HEK293 (cell line): ENCODE data around the gene RCAN2.

Experiments
- ATF2 ChIP-seq: fragments of 450-650 bp; formaldehyde crosslinking; IDR thresholded peaks from 2 replicates; pipeline ENCODE4 v1.5.1; 2016; ENCODE audit warnings: missing biosample characterization, missing genetic modification characterization, low read depth
- PATZ1 ChIP-seq: fragments of 450-650 bp; formaldehyde crosslinking; IDR thresholded peaks from 2 replicates; pipeline ENCODE4 v1.5.1; 2016; ENCODE audit warnings: missing biosample characterization, missing genetic modification characterization
- ZBTB20 ChIP-seq: fragments of 450-650 bp; formaldehyde crosslinking; IDR thresholded peaks from 2 replicates; pipeline ENCODE4 v1.5.1; 2016; ENCODE audit warnings: missing biosample characterization, missing genetic modification characterization
- ZNF133 ChIP-seq: fragments of 450-650 bp; formaldehyde crosslinking; IDR thresholded peaks from 2 replicates; pipeline ENCODE4 v1.5.1; 2016; ENCODE audit warnings: missing biosample characterization, missing genetic modification characterization
- ZNF274 ChIP-seq, 2 experiments: fragments of 200-500 bp in 1 of 2; fragments of 450-650 bp in 1 of 2; sonication (Bioruptor generic) in 1 of 2; formaldehyde crosslinking in 1 of 2; IDR thresholded peaks; 2 replicates each; pipeline versions ENCODE4 v1.5.1 to v1.6.1; 2014 to 2016; ENCODE audit warnings: borderline replicate concordance in 1 of 2, inconsistent platforms in 1 of 2, low read length in 1 of 2, missing biosample characterization in 1 of 2, missing genetic modification characterization in 1 of 2
- ZNF423 ChIP-seq: fragments of 450-650 bp; formaldehyde crosslinking; IDR thresholded peaks from 2 replicates; pipeline ENCODE4 v1.5.1; 2016; ENCODE audit warnings: missing biosample characterization, missing genetic modification characterization
- ZNF426 ChIP-seq: fragments of 450-650 bp; formaldehyde crosslinking; IDR thresholded peaks from 2 replicates; pipeline ENCODE4 v1.5.1; 2017; ENCODE audit warnings: missing biosample characterization, missing genetic modification characterization, mild to moderate bottlenecking, inconsistent platforms, moderate library complexity
- ZNF843 ChIP-seq: fragments of 450-650 bp; formaldehyde crosslinking; IDR thresholded peaks from 2 replicates; pipeline ENCODE4 v1.5.1; 2016; ENCODE audit warnings: missing biosample characterization, missing genetic modification characterization
- ZXDB ChIP-seq: fragments of 450-650 bp; formaldehyde crosslinking; IDR thresholded peaks from 2 replicates; pipeline ENCODE4 v1.5.1; 2016; ENCODE audit warnings: missing biosample characterization, missing genetic modification characterization
- TF ChIP-seq, protein P1 (sequence below): fragments of 450-650 bp; formaldehyde crosslinking; IDR thresholded peaks from 2 replicates; pipeline ENCODE4 v1.5.1; 2016; ENCODE audit warnings: missing biosample characterization, missing genetic modification characterization, low read depth
- TF ChIP-seq, protein P2 (sequence below): fragments of 450-650 bp; formaldehyde crosslinking; IDR thresholded peaks from 2 replicates; pipeline ENCODE4 v1.5.1; 2016; ENCODE audit warnings: missing biosample characterization, missing genetic modification characterization
- TF ChIP-seq, protein P3 (sequence below): fragments of 450-650 bp; formaldehyde crosslinking; IDR thresholded peaks from 2 replicates; pipeline ENCODE4 v1.5.1; 2016; ENCODE audit warnings: missing biosample characterization, missing genetic modification characterization, borderline replicate concordance
- TF ChIP-seq, protein P4 (sequence below): fragments of 450-650 bp; formaldehyde crosslinking; IDR thresholded peaks from 2 replicates; pipeline ENCODE4 v1.5.1; 2016; ENCODE audit warnings: missing biosample characterization, missing genetic modification characterization

GRCh38 chr6:46324706-46325105 lies 166.5 kb downstream of the RCAN2 start:
- TF ChIP-seq, protein P1, sequence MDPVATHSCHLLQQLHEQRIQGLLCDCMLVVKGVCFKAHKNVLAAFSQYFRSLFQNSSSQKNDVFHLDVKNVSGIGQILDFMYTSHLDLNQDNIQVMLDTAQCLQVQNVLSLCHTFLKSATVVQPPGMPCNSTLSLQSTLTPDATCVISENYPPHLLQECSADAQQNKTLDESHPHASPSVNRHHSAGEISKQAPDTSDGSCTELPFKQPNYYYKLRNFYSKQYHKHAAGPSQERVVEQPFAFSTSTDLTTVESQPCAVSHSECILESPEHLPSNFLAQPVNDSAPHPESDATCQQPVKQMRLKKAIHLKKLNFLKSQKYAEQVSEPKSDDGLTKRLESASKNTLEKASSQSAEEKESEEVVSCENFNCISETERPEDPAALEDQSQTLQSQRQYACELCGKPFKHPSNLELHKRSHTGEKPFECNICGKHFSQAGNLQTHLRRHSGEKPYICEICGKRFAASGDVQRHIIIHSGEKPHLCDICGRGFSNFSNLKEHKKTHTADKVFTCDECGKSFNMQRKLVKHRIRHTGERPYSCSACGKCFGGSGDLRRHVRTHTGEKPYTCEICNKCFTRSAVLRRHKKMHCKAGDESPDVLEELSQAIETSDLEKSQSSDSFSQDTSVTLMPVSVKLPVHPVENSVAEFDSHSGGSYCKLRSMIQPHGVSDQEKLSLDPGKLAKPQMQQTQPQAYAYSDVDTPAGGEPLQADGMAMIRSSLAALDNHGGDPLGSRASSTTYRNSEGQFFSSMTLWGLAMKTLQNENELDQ (tag by site-specific recombination): no peak
- TF ChIP-seq ZNF274 (IDR thresholded peaks at IDR 0.05; ENCODE audit: low read length): no peak
- TF ChIP-seq ZNF274 (tag by site-specific recombination; IDR thresholded peaks at IDR 0.05; ENCODE audit: borderline replicate concordance): no peak
- TF ChIP-seq ZXDB (tag by site-specific recombination): no peak
- no peak for TF ChIP-seq ZBTB20
- TF ChIP-seq, protein P2, sequence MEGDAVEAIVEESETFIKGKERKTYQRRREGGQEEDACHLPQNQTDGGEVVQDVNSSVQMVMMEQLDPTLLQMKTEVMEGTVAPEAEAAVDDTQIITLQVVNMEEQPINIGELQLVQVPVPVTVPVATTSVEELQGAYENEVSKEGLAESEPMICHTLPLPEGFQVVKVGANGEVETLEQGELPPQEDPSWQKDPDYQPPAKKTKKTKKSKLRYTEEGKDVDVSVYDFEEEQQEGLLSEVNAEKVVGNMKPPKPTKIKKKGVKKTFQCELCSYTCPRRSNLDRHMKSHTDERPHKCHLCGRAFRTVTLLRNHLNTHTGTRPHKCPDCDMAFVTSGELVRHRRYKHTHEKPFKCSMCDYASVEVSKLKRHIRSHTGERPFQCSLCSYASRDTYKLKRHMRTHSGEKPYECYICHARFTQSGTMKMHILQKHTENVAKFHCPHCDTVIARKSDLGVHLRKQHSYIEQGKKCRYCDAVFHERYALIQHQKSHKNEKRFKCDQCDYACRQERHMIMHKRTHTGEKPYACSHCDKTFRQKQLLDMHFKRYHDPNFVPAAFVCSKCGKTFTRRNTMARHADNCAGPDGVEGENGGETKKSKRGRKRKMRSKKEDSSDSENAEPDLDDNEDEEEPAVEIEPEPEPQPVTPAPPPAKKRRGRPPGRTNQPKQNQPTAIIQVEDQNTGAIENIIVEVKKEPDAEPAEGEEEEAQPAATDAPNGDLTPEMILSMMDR (tag by site-specific recombination): no peak
- TF ChIP-seq, protein P3, sequence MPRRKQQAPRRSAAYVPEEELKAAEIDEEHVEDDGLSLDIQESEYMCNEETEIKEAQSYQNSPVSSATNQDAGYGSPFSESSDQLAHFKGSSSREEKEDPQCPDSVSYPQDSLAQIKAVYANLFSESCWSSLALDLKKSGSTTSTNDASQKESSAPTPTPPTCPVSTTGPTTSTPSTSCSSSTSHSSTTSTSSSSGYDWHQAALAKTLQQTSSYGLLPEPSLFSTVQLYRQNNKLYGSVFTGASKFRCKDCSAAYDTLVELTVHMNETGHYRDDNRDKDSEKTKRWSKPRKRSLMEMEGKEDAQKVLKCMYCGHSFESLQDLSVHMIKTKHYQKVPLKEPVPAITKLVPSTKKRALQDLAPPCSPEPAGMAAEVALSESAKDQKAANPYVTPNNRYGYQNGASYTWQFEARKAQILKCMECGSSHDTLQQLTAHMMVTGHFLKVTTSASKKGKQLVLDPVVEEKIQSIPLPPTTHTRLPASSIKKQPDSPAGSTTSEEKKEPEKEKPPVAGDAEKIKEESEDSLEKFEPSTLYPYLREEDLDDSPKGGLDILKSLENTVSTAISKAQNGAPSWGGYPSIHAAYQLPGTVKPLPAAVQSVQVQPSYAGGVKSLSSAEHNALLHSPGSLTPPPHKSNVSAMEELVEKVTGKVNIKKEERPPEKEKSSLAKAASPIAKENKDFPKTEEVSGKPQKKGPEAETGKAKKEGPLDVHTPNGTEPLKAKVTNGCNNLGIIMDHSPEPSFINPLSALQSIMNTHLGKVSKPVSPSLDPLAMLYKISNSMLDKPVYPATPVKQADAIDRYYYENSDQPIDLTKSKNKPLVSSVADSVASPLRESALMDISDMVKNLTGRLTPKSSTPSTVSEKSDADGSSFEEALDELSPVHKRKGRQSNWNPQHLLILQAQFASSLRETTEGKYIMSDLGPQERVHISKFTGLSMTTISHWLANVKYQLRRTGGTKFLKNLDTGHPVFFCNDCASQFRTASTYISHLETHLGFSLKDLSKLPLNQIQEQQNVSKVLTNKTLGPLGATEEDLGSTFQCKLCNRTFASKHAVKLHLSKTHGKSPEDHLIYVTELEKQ (tag by site-specific recombination): no peak
- no peak for TF ChIP-seq ATF2 (tag by site-specific recombination)
- TF ChIP-seq, protein P4, sequence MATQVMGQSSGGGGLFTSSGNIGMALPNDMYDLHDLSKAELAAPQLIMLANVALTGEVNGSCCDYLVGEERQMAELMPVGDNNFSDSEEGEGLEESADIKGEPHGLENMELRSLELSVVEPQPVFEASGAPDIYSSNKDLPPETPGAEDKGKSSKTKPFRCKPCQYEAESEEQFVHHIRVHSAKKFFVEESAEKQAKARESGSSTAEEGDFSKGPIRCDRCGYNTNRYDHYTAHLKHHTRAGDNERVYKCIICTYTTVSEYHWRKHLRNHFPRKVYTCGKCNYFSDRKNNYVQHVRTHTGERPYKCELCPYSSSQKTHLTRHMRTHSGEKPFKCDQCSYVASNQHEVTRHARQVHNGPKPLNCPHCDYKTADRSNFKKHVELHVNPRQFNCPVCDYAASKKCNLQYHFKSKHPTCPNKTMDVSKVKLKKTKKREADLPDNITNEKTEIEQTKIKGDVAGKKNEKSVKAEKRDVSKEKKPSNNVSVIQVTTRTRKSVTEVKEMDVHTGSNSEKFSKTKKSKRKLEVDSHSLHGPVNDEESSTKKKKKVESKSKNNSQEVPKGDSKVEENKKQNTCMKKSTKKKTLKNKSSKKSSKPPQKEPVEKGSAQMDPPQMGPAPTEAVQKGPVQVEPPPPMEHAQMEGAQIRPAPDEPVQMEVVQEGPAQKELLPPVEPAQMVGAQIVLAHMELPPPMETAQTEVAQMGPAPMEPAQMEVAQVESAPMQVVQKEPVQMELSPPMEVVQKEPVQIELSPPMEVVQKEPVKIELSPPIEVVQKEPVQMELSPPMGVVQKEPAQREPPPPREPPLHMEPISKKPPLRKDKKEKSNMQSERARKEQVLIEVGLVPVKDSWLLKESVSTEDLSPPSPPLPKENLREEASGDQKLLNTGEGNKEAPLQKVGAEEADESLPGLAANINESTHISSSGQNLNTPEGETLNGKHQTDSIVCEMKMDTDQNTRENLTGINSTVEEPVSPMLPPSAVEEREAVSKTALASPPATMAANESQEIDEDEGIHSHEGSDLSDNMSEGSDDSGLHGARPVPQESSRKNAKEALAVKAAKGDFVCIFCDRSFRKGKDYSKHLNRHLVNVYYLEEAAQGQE (tag by site-specific recombination): no peak
- TF ChIP-seq PATZ1: no peak
- no peak for TF ChIP-seq ZNF843 (tag by site-specific recombination)
- TF ChIP-seq ZNF426 (tag by site-specific recombination): no peak
- TF ChIP-seq ZNF133 (tag by site-specific recombination): no peak
- TF ChIP-seq ZNF423 (tag by site-specific recombination): no peak
